ENCODE data around the gene ZNF337.

DNA sequence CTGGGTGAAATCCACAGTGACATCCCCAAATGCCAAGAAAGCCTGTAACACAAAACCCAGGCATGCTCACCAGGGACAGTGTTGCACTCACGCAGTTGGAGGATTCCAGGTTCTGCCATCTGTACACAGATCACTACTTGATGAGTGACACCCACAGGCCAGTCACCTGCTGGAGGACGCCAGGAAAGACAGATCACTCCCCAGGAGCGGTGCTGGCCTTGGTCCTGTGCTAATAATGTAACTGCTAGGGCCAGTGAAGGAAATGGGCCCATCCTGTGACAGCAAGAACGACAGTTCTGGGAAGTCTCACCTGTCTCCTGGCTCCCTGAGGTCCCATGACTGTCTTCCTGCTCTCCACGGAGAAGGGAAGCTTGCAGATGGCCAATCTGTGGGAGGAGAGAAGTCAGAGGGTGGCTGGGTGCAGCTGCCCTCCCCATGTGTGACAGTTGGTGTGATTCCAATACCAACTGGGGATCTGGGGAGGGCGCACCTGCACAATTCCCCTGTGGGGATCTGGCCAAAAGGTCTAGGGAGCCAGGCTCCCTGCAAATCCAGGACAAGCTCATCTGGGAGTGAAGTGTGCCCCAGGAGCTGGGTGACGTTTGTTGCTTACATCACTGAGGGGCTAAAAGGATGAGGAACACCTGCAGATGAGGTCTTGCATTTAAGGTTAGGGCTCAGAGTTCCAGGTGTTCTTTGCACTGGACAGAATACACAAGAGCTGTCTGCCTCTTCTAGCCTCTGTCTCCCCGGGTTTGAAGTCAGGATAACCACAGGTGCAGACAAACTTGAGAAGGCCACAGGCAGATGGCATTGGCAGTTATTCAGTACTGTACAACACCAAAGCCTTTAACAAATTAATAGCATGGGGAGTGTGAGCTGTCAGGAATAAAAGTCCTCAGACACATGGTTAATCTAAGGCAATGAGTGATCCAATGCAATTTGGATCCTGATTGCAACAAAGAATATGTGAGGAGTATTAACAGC is 10.3 kb downstream of the ZNF337 start:
- TF ChIP-seq POLR2A (IDR thresholded peaks at IDR 0.05) = no peak
- TF ChIP-seq, protein P1, sequence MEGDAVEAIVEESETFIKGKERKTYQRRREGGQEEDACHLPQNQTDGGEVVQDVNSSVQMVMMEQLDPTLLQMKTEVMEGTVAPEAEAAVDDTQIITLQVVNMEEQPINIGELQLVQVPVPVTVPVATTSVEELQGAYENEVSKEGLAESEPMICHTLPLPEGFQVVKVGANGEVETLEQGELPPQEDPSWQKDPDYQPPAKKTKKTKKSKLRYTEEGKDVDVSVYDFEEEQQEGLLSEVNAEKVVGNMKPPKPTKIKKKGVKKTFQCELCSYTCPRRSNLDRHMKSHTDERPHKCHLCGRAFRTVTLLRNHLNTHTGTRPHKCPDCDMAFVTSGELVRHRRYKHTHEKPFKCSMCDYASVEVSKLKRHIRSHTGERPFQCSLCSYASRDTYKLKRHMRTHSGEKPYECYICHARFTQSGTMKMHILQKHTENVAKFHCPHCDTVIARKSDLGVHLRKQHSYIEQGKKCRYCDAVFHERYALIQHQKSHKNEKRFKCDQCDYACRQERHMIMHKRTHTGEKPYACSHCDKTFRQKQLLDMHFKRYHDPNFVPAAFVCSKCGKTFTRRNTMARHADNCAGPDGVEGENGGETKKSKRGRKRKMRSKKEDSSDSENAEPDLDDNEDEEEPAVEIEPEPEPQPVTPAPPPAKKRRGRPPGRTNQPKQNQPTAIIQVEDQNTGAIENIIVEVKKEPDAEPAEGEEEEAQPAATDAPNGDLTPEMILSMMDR (IDR thresholded peaks at IDR 0.05) = no peak
